Measurements from ENCODE around the gene PRDM16. TPM values are rescaled to one million over a fixed set of nuclear protein-coding genes. Genes with fewer than 3 reads are reported as not detected.

The PRDM16 gene
- total RNA-seq, 4 donors from 2014 or later = 5.4 to 13.2 (median 7.7) TPM

DNA sequence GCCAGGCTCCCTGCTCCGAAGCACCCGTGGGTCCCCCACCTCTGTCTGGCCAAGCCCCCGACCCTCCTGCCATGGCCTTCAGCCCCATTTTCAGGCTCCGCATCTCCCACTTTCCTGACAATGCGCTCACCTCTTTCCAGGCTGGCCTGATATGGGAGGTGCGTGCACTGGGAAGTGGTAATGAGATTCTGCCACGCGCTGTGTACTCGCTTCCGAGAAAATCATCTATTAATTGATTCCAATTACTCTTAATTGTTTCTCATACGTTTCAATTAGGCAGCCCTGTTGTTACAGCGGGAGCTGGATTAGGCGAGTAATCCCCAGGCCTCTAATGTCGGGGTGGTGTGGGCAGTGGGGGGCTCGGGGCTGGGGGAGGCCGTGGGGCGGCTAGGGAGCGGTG lies 263.0 kb downstream of the PRDM16 start:
- Histone ChIP-seq H3K36me3 (no peaks in the 10 kb centered on the region), H3K27me3 (no peaks in the 10 kb centered on the region), H3K27ac (no peak overlapping the region), H3K4me3 (no peak overlapping the region), H3K4me1 (no peaks in the 10 kb centered on the region), H3K9me3 (no peaks in the 10 kb centered on the region)
- DNase-seq = no peak
- TF ChIP-seq, protein P1, sequence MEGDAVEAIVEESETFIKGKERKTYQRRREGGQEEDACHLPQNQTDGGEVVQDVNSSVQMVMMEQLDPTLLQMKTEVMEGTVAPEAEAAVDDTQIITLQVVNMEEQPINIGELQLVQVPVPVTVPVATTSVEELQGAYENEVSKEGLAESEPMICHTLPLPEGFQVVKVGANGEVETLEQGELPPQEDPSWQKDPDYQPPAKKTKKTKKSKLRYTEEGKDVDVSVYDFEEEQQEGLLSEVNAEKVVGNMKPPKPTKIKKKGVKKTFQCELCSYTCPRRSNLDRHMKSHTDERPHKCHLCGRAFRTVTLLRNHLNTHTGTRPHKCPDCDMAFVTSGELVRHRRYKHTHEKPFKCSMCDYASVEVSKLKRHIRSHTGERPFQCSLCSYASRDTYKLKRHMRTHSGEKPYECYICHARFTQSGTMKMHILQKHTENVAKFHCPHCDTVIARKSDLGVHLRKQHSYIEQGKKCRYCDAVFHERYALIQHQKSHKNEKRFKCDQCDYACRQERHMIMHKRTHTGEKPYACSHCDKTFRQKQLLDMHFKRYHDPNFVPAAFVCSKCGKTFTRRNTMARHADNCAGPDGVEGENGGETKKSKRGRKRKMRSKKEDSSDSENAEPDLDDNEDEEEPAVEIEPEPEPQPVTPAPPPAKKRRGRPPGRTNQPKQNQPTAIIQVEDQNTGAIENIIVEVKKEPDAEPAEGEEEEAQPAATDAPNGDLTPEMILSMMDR (IDR thresholded peaks at IDR 0.05) = no peak
- TF ChIP-seq POLR2A (IDR thresholded peaks at IDR 0.05) = no peak

GRCh38 chr1:3332662-3333061 lies 263.7 kb downstream of the PRDM16 start:
- H3K27ac ChIP-seq = no peak overlapping the region
- no peaks in the 10 kb centered on the region for H3K27me3 ChIP-seq
- DNase-seq = no peak
- TF ChIP-seq, protein P1 (IDR thresholded peaks at IDR 0.05) = no peak
- no peaks in the 10 kb centered on the region for H3K36me3 ChIP-seq
- H3K4me3 ChIP-seq = no peak overlapping the region
- no peaks in the 10 kb centered on the region for H3K4me1 ChIP-seq
- H3K9me3 ChIP-seq = no peaks in the 10 kb centered on the region

- Histone ChIP-seq H3K27ac (no peak overlapping the region), H3K36me3 (no peaks in the 10 kb centered on the region), H3K9me3 (no peaks in the 10 kb centered on the region), H3K4me1 (no peaks in the 10 kb centered on the region), H3K4me3 (no peak overlapping the region), H3K27me3 (no peaks in the 10 kb centered on the region)
- no peak for DNase-seq
- TF ChIP-seq, protein P1 (IDR thresholded peaks at IDR 0.05) = no peak
- TF ChIP-seq POLR2A (IDR thresholded peaks at IDR 0.05) = no peak
Measured at GRCh38 chr1:3333903-3334302, 264.9 kb downstream of the PRDM16 start.

DNA sequence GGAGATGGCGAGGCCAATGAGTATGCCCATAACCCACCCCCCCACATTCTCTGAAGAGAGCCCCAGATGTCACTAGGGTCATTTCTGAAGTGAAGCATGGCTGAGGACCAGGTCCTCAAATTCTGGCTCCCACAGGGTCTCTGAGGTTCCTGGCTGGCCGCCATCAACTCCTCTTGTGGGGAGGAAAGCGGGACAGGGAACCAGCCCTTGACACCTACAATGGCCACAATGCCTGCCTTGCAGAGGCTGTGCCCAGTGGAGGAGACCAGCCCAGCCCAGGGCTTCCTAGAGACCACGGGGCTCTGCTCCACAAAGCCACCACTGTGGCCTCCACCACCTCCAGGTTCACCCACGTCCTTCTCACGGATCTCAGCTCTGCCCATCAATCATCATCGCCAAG lies 265.4 kb downstream of the PRDM16 start:
- no peaks in the 10 kb centered on the region for H3K4me1 ChIP-seq
- no peaks in the 10 kb centered on the region for H3K36me3 ChIP-seq
- no peaks in the 10 kb centered on the region for H3K9me3 ChIP-seq
- no peak overlapping the region for H3K4me3 ChIP-seq
- no peak overlapping the region for H3K27ac ChIP-seq
- DNase-seq = no peak
- TF ChIP-seq, protein P1 (IDR thresholded peaks at IDR 0.05) = no peak
- no peak for TF ChIP-seq POLR2A (IDR thresholded peaks at IDR 0.05)
- H3K27me3 ChIP-seq = no peaks in the 10 kb centered on the region

- Histone ChIP-seq H3K4me3 (no peak overlapping the region), H3K27me3 (no peaks in the 10 kb centered on the region), H3K36me3 (no peaks in the 10 kb centered on the region), H3K27ac (no peak overlapping the region), H3K9me3 (no peaks in the 10 kb centered on the region), H3K4me1 (no peaks in the 10 kb centered on the region)
- TF ChIP-seq, protein P1 (IDR thresholded peaks at IDR 0.05) = no peak
- TF ChIP-seq POLR2A (IDR thresholded peaks at IDR 0.05) = no peak
- no peak for DNase-seq
Measured at GRCh38 chr1:3335754-3336640, 267.0 kb downstream of the PRDM16 start.
